Body of pancreas (tissue), 4 donors: ENCODE measurements around the gene PAK5. TPM values are rescaled to one million over a fixed set of nuclear protein-coding genes. Genes with fewer than 3 reads are reported as not detected.

Experiments used
- ATAC-seq: fragments of 150-250 bp; one replicate; pipeline ENCODE4 v1.9.1; 2016
- DNase-seq, 4 donors: peaks; one replicate each; pipeline ENCODE4 v3.0.0-alpha.2; 2019
- H3K27ac ChIP-seq, 4 donors: fragments of 200-600 bp; sonication (generic); 1 replicate in 3 of 4; 2 replicates in 1 of 4; pipeline versions ENCODE4 v1.5.1 to v1.6.1; 2016 to 2019; ENCODE audit warnings: mild to moderate bottlenecking in 1 of 4, mixed read lengths in 1 of 4, moderate library complexity in 1 of 4
- H3K27me3 ChIP-seq, 2 donors: fragments of 200-600 bp; sonication (generic); one replicate each; pipeline ENCODE4 v1.6.0; 2016; ENCODE audit warnings: mild to moderate bottlenecking in 1 of 2
- H3K36me3 ChIP-seq, 2 donors: fragments of 200-600 bp; sonication (generic); replicated peaks in 1 of 2; 2 replicates each; pipeline ENCODE4 v1.5.1; 2016; ENCODE audit warnings: low read depth in 2 of 2; ENCODE audit not compliant: insufficient read depth in 1 of 2
- H3K4me1 ChIP-seq: fragments of 200-600 bp; sonication (generic); one replicate; pipeline ENCODE4 v1.6.0; 2016
- H3K4me3 ChIP-seq, 2 donors: fragments of 200-600 bp; sonication (generic); 1 replicate in 1 of 2; 2 replicates in 1 of 2; pipeline ENCODE4 v1.5.1; 2016 to 2019
- H3K9me3 ChIP-seq, 3 donors: fragments of 200-600 bp; sonication (generic); 1 replicate in 2 of 3; 2 replicates in 1 of 3; pipeline ENCODE4 v1.5.1; 2016
- POLR2A ChIP-seq, 3 donors: fragments of 450-650 bp; IDR thresholded peaks; one replicate each; pipeline ENCODE4 v1.6.1; 2016; ENCODE audit warnings: antibody characterized with exemption in 3 of 3, mild to moderate bottlenecking in 2 of 3
- WGBS, 2 donors: methylation state at CpG; one replicate each; pipeline ENCODE4 v1.1.5; 2017; 5-methylcytosine and 5-hydroxymethylcytosine counted together
- intact Hi-C: fragments of 100-400 bp; cut with DNase I; formaldehyde crosslinking; loops from one replicate; pipeline ENCODE4 v1.15.1; 2023
- total RNA-seq, 2 donors: library from RNA; depleted of rRNA; stranded (reverse); fragments of >200 nt; gene quantifications; one replicate each; pipeline ENCODE4 v1.1.0, GENCODE V29; 2016
- TF ChIP-seq, protein P1 (sequence below), 7 experiments: fragments of 450-650 bp in 4 of 7; fragments of 200-600 bp in 3 of 7; sonication (generic) in 3 of 7; IDR thresholded peaks; one replicate each; pipeline ENCODE4 v1.5.1; 2016 to 2019; ENCODE audit warnings: antibody characterized with exemption in 7 of 7

PAK5 gene
- total RNA-seq, 2 donors from 2014 or later = 0.33 to 0.52 TPM

DNA sequence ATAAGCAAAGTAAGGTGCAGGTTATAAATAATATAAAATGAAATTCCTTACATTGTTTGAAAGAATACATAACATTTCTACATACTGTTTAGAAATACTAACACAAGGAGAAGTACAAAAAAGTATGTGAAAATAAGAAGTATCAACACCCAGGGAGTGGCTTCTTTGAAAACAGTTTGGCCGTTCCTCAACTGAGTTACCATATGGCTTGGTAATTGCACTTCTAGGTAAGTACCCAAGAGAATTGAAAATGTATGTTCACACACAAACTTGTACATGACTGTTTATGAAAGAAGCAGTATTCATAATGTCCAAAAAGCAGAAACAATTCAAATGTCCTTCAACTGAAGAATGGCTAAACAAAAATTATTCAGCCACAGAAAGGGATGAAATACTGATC, 30.7 kb downstream of the PAK5 start:
- WGBS, 2 donors = 89 to 92% methylated on average over 1 of the region's 1 CpG

DNA sequence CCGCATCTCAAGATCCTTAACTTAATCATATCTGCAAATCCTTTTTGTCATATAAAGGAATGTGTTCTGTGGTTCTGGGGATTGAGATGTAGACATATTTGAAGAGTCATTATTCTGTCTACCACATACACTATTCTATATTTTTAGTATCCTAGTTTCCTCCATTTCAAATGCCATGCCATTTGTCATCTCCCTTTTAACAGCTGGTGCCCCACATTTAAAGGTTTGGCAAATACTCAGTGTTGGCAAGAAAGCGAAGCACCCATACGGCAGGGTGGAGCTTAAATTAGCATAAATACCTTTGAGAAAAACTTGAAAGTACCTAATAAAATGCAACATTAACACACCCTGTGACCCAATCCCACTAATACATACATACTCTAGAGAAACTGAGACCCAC, 31.7 kb downstream of the PAK5 start:
- no peak for DNase-seq
- no peak overlapping the region for H3K4me3 ChIP-seq
- no peaks in the 10 kb centered on the region for H3K27me3 ChIP-seq
- TF ChIP-seq, protein P1, sequence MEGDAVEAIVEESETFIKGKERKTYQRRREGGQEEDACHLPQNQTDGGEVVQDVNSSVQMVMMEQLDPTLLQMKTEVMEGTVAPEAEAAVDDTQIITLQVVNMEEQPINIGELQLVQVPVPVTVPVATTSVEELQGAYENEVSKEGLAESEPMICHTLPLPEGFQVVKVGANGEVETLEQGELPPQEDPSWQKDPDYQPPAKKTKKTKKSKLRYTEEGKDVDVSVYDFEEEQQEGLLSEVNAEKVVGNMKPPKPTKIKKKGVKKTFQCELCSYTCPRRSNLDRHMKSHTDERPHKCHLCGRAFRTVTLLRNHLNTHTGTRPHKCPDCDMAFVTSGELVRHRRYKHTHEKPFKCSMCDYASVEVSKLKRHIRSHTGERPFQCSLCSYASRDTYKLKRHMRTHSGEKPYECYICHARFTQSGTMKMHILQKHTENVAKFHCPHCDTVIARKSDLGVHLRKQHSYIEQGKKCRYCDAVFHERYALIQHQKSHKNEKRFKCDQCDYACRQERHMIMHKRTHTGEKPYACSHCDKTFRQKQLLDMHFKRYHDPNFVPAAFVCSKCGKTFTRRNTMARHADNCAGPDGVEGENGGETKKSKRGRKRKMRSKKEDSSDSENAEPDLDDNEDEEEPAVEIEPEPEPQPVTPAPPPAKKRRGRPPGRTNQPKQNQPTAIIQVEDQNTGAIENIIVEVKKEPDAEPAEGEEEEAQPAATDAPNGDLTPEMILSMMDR (IDR thresholded peaks at IDR 0.05) = no peak
- TF ChIP-seq POLR2A (IDR thresholded peaks at IDR 0.05) = no peak
- intact Hi-C loops = no loop called here
- H3K27ac ChIP-seq = no peak overlapping the region
- H3K9me3 ChIP-seq = no peaks in the 10 kb centered on the region
- no peaks in the 10 kb centered on the region for H3K4me1 ChIP-seq
- 81 to 88% methylated on average over 3 of the region's 3 CpGs for whole genome bisulfite sequencing, 2 donors
- no peaks in the 10 kb centered on the region for H3K36me3 ChIP-seq
- no peak for ATAC-seq

More for the DNA sequence above, 30.7 kb downstream of the PAK5 start:
- no peaks in the 10 kb centered on the region for H3K36me3 ChIP-seq
- ATAC-seq = no peak
- TF ChIP-seq POLR2A (IDR thresholded peaks at IDR 0.05) = no peak
- TF ChIP-seq, protein P1 (IDR thresholded peaks at IDR 0.05) = no peak
- intact Hi-C loops = no loop called here
- H3K4me1 ChIP-seq = no peaks in the 10 kb centered on the region
- H3K4me3 ChIP-seq = no peak overlapping the region
- H3K27ac ChIP-seq = no peak overlapping the region
- H3K9me3 ChIP-seq = no peaks in the 10 kb centered on the region
- H3K27me3 ChIP-seq = no peaks in the 10 kb centered on the region
- DNase-seq = no peak

DNA sequence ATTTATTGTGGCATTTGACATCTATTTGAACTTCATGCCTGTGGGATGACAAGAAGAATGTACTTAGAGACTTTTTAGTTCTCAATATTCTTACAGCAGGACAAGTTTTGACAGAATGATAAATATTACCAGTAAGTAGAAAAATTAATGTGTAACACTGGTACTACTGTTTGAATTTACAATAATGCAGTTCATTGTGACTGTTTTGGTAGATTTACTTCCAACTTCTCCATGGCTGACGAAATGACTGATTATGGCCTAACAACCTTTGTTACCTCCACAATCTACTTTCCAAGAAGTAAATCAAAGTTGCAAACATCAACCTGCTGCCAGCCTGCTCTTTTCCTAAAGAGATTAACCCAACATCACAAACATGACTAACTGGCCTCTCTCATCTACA, 38.5 kb downstream of the PAK5 start:
- DNase-seq = peak in 1 of 4 donors; percentile 4
- Histone ChIP-seq H3K4me1 (no peaks in the 10 kb centered on the region), H3K27me3 (no peaks in the 10 kb centered on the region), H3K9me3 (no peaks in the 10 kb centered on the region), H3K36me3 (no peaks in the 10 kb centered on the region), H3K27ac (peak overlapping the region in 1 of 4 donors; percentile 41), H3K4me3 (no peak overlapping the region)
- intact Hi-C loops = no loop called here
- peak; percentile 83 for ATAC-seq
- no peak for TF ChIP-seq POLR2A (IDR thresholded peaks at IDR 0.05)
- TF ChIP-seq, protein P1 (IDR thresholded peaks at IDR 0.05) = no peak
- WGBS, 2 donors = 13 to 15% methylated on average over 1 of the region's 1 CpG

DNA sequence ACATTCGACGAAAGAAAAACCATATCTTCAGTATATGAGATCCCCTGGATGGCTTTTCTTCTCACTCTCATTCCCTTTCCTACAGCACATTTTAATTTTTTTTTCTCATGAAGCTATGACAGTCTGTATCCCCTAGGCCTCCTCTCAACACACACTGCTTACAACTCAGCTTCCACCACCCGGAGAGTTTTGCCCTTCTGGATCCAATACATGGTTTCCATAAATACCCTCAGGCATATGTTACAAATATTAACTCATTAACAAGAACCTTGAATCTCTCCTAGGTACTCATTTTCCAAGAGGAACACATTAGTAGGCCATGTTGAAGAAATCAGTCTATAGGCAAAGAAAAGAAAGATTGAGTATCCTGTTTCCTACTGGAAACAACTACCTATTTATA, 44.0 kb downstream of the PAK5 start:
- ATAC-seq (no peak), DNase-seq (no peak)
- Histone ChIP-seq H3K27ac (no peak overlapping the region), H3K36me3 (no peaks in the 10 kb centered on the region), H3K9me3 (no peaks in the 10 kb centered on the region), H3K27me3 (no peaks in the 10 kb centered on the region), H3K4me1 (no peaks in the 10 kb centered on the region), H3K4me3 (no peak overlapping the region)
- 83% methylated on average over 3 of the region's 3 CpGs for WGBS, 2 donors
- no peak for TF ChIP-seq POLR2A (IDR thresholded peaks at IDR 0.05)
- TF ChIP-seq, protein P1 (IDR thresholded peaks at IDR 0.05) = no peak
- intact Hi-C loops = no loop called here

DNA sequence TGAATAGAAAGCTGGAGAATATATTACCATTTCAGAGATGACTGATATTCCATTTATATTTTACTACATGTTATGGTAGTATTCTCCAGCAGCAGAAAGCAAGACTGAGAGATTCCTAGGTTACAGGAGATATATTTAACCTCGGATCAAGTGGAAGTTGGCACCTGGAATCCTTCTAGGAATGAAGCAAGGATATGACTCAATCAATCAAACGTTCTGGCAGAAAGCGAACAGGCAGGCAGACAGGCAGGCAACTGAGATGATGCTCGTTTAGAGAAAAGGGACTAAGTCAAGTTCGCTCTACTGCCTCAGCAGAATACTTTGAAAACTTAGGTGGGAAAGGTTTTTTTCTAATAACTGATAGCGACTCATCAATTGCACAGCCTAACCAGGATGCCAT, 46.2 kb downstream of the PAK5 start:
- intact Hi-C loops = no loop called here
- no peak for ATAC-seq

More for the DNA sequence above, 46.2 kb downstream of the PAK5 start:
- Histone ChIP-seq H3K4me3 (no peak overlapping the region), H3K27ac (no peak overlapping the region), H3K36me3 (no peaks in the 10 kb centered on the region), H3K9me3 (no peaks in the 10 kb centered on the region), H3K27me3 (no peaks in the 10 kb centered on the region), H3K4me1 (no peaks in the 10 kb centered on the region)
- 55% methylated on average over 6 of the region's 6 CpGs for WGBS, 2 donors
- DNase-seq = no peak
- no peak for TF ChIP-seq POLR2A (IDR thresholded peaks at IDR 0.05)
- TF ChIP-seq, protein P1 (IDR thresholded peaks at IDR 0.05) = no peak
